IPS DF 4.7 (cell line): ENCODE results near the gene BATF3.
"Not testable (repeated sequence)": the region's sequence is repeated elsewhere in the genome, so short reads cannot be mapped to it uniquely, and the experiment has no call there.

ENCODE experiments used
- DNase-seq: peaks from one replicate; pipeline ENCODE4 v3.0.0-alpha.2; 2013; ENCODE audit warnings: low spot score; ENCODE audit errors: extremely low read depth

Gene BATF3

DNA sequence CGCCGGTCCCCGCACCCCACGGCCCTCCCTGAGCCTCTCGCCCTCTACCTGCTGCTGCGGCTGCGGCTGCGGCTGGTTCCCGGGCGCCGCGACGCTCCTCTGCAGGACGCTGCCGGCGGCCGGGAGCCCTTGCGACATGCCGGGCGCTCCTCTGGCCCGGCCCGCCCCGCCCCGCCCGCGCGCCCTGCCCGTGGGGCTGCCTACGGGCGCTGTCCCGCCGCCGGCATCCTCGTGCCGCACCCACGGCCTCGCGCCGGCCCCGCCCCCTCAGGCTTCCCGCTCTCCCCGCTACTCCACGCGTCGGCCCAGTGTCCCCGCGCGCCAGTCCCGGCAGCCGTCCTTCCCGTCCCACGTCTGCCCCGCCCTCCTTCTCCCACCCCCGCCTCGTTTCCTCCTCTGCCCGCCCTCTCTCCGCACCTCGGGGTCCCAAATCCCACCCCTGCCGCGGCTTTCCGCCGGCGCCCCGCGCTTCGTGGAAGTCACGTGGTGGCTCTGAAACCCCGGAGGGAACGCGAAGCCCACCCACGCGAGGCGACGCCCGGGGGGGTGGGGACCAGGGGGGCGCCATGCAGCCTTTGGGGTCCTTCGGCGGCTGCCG, at the start of gene BATF3:
TSS of gene BATF3 (minus strand) at position 216 of the 598 bp plus-strand sequence. CDS start at position 138, 78 bp downstream.
- no peak for DNase-seq

DNA sequence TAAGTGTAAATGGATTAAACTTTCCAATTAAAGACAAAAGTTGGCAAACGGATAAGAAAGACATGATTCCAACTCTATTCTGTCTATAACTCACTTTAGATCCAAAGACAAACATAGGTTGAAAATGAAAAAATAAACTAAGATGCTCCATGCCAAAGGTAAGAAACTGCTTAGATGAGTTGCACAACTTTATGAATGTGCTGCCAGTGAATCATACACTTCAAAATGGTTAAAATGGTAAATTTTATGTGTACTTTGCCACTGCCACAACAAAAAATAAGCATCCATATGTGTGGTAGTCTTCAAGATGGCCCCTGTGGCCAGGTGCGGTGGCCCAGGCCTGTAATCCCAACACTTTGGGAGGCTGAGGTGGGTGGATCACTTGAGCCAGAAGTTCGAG, 46.9 kb upstream of the BATF3 start:
- DNase-seq, result no peak

- no peak for DNase-seq
Measured at GRCh38 chr1:212745303-212745702, 45.7 kb upstream of the BATF3 start.

GRCh38 chr1:212743901-212744475, 44.3 kb upstream of the BATF3 start:
- no peak for DNase-seq

DNA sequence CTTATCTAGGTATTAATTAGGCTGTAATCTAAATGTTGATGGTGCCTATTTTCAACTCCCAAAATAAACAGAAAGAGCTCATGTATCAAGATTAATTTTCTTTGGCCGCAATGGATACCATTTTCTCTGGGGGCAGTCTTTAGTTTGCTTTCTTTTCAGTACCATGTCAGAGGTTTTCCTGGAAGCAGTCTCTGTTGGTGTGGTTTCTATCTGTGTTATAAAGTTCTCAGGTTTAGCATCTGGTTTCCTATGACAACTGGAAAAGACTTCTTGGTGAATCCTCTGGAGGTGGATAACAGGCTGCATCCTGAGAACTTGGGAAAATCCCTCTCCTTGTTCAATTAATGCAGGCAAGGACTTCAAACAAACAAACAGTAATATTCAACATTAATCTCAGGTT, 38.7 kb upstream of the BATF3 start:
- DNase-seq, result no peak

DNA sequence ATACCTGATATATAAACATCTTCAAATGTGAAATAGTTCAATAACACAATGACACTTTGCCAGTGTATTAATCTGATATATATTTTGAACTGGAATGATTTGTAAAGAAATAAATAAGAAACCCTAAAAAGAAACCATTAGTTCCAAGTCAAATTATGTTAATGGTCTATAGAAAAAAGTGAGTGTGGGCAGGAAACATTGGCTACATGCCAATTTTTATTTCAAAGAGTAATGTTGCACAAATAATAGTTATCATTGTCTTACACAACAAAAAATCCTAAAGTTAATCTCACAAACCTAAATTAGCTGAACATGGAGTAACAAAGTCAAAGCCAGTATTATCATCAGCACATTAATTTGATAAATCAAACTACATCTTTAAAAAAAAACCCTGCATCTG, 37.9 kb upstream of the BATF3 start:
- DNase-seq, result no peak

GRCh38 chr1:212733109-212733508, 33.5 kb upstream of the BATF3 start:
- DNase-seq, result no peak

GRCh38 chr1:212731630-212732029, 32.0 kb upstream of the BATF3 start:
- DNase-seq, result no peak

- DNase-seq, result no peak
Measured at GRCh38 chr1:212728606-212729005, 29.0 kb upstream of the BATF3 start.

DNA sequence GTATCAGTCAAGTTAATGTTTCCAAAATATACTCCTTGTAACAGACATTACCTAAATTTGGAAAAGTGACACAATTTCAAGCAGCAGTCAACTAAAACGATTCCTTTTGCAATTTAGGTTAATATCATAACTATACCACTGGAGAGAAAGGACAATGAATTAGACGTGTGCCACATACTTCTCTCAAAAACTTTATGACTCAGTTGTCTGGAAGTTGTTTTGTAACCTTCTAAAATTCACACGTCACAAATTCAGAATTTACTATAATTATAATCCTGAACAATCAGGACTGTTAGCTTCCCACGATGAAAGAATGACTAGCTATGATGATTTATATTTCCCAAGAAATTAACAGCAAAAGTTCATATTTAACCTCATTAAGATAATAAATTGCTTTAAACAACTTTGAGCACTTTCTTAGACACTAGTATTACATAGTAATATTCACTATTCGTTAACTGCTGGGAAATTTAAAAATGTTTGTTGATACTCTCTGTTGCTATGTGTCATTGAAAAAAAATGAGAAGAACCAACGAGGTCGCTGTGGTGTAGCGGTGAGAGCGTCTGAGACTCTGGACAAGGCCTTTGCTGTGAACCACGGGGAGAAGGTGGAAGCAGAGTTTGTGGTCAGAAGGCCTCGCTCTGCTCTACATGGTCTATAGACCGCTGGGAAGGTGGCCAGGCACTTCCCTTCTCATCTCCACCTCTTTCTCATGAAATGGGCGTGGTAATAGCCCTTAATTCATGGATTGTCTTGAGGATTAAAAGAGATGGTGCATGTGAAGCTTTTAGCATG, 27.9 kb upstream of the BATF3 start:
- no peak for DNase-seq

- not testable (repeated sequence) for DNase-seq
Measured at GRCh38 chr1:212724679-212725078, 25.0 kb upstream of the BATF3 start.

- DNase-seq, result no peak
Measured at GRCh38 chr1:212722270-212722957, 22.8 kb upstream of the BATF3 start.

DNA sequence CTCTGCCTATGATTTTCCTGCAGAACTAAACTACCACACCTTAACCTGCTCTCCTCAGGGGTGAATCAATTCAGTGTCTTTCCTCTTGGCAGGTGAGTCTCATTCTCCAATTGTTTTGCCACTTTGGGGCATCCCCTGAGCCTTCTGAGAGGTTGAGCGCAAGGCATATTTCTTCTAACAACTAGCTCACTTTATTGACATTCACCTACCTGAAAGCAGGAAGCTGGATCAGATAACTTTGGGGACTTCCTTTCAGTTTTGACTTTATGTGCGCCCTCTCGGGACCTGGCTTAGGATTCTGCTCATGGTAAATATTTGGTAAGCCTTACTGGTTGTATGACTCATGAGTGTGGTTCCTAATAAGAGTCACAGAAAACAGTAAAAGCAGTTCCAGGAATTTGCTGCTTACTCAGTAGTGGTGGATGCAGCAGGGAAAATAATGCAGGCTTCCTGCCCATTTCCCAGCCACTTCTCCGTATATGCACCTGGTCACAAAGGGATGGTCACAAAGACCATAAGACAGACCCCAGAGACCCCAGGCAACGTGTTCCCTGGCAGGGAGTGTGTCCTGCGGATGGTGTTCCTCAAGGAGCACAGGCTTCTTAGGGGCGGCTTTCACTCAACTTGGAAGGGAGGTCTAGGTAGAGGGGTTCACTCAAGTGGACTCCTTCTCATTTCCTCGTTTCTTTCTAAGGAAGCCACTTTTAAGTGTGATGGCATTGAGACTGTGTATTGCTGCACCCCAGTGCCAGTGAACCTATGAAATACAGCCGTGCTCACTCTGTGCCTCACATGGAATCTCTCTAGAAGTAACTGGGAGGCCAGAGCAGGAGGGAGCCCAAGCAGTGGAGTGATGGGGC, 22.0 kb upstream of the BATF3 start:
- DNase-seq, result no peak

- no peak for DNase-seq
Measured at GRCh38 chr1:212719633-212720032, 20.0 kb upstream of the BATF3 start.

DNA sequence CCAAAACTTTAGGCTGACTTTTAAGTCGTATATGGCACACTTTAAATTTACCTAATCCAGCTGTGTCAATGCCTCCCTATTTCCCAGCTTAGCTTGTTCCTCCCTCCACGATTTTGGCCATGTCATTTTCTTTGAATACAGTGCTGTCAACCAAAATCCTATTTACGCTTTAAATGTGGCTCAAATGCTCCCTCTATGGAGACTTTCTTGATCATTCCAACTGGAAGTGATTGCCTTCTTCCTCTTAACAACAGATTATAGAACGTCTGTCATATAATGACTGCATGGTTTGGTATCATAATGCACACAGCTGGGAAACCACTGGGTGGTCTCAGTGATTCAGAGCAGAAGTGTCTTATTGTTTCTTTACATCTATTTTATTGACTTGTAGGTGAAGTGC, 18.9 kb upstream of the BATF3 start:
- no peak for DNase-seq

GRCh38 chr1:212716161-212716560, 16.5 kb upstream of the BATF3 start:
- DNase-seq, result no peak

DNA sequence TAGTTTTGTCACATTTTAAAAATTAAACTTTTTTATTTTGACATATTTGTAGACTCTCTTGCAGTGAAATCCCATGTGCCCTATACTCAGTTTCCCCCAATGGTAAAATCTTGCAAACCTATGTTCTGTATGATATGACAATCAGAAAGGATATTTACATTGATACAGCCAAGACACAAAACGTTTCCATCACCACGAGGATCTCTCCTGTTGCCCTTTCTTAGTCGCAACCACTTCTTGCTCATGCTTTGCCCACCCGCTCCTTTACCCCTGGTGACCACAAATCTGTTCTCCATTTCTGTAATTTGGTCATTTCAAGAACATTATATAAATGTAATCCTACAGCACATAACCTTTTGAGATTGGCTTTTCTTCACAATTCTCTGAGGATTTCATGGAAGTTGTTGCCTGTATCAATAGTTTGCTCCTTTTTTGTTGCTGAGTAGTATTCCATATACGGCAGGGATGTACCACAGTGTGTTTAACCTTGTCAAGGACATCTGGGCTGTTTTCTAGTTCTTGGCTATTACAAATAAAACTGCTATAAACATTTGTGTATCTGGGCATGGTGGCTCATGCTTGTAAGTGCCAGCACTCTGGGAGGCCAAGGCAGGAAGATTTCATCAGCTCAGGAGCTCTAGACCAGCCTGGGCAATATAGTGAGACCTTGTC, 14.0 kb upstream of the BATF3 start:
- DNase-seq, result no peak

GRCh38 chr1:212712451-212713303, 13.0 kb upstream of the BATF3 start:
- no peak for DNase-seq

- not testable (repeated sequence) for DNase-seq
Measured at GRCh38 chr1:212711974-212712373, 12.3 kb upstream of the BATF3 start.

- no peak for DNase-seq
Measured at GRCh38 chr1:212710566-212710965, 10.9 kb upstream of the BATF3 start.
